HK-2 (cell line): ENCODE data around the gene SLX9.
"Not testable (repeated sequence)": the region's sequence is repeated elsewhere in the genome, so short reads cannot be mapped to it uniquely, and the experiment has no call there.

Source experiments
- DNase-seq: peaks from one replicate; pipeline ENCODE4 v3.0.0-alpha.2; 2018; ENCODE audit not compliant: unreplicated experiment

The SLX9 gene

DNA sequence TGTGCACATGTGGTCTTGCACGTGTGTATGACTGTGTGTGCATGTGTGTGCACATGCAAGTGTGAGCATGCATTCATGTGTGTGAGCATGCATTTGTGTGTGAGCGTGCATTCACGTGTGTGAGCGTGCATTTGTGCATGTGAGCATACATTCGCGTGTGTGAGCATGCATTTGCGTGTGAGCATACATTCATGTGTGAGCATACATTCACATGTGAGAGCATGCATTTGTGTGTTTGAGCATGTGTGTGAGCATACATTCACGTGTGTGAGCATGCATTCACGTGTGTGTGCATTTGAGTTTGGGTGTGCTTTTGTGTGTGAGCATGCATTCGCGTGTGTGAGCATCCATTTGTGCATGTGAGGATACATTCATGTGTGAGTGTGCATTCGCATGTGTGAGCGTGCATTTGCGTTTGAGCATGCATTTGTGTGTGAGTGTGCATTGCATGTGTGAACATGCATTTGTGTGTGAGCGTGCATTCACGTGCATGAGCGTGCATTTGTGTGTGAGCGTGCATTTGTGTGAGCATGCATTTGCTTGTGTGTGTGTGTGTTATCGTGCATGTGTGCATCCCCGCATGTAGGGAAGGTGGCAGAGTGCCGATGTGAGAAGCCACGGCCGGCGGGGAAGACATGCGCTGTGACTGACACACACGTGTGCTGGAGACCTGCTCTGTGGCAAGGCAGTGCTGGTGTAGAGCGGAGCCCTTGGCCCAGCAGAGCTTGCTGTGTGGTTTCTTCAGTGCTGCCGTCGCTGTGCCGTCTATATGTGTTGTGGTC is 37.4 kb upstream of the SLX9 start:
- no peak for DNase-seq

DNA sequence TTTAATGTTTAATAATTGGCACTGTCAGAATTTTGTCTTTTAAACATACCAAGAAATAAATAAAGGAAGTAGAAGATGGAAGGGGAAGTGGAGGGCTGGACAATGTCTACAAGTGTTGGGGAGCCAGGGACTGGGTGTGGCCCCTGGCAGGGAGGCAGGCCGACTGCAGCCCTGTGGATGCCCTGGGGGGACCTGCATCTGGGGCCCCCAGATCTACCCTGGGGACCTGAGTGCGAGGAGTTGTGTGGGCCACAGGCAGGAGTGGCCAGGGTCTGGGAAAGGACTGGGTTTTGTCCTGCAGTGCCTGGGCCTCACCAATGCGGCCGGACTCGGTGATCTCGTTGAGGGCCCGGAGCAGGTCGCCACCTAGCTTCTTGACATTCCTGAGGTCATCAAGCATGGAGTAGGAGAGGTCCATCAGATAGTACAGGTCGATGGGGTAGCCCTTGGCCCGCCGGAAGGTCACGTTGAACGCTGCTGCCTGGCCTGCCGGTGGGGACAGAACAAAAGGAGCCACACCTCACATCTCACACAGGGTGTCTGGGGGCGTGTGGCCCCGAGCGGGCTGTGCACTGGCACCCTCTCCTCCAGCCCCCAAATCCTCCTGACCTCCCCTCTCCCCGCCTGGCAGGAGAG is 36.7 kb upstream of the SLX9 start:
- DNase-seq, result no peak

DNA sequence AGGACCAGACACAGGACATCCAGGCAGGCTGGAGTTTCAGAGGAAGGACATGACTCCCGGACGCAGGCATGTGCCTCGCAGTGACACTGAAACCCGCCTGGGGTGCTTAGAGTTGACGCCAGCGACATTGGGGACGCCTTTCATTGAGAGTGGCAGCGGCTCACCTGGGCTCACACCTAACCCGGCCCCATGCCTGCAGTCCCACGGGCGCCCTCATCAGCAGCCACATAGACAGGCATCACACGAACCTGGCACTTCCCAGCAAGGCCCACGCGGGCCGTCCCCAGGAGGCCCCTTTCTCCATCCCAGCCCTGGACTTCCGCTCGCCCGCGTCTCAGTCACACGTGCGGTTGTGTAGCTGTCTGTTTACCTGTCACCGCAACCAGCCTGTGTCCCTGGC is 36.1 kb upstream of the SLX9 start:
- DNase-seq, result no peak

DNA sequence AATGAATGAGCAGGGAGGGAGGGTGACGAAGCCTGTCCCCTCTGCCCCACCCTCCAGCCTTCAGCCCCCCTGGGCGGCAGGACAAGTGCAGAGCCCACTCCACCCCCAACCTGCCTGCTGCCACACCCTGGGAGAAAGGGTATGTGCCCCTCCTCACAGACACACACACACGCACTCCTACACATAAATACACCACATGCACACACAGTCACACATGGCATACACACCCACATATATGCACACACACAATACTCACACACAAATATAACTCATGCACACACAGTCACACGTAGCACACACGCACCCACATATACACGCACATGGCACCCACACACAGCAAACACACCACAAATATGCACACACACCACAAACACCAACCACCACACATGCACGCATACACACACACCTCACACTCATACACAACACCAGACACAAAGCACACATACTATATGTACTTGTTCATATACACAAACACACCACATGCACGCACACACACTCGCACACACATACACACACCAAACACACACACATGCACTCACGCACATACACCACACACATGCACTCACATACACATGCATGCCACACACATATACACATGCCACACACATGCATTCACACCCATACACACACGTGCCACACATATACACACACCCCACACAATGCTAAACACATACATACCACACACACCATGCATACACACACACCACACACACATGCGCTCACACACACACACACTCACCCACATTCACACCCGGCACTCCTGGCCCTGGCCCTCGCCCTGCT is 35.5 kb upstream of the SLX9 start:
- DNase-seq, result no peak

DNA sequence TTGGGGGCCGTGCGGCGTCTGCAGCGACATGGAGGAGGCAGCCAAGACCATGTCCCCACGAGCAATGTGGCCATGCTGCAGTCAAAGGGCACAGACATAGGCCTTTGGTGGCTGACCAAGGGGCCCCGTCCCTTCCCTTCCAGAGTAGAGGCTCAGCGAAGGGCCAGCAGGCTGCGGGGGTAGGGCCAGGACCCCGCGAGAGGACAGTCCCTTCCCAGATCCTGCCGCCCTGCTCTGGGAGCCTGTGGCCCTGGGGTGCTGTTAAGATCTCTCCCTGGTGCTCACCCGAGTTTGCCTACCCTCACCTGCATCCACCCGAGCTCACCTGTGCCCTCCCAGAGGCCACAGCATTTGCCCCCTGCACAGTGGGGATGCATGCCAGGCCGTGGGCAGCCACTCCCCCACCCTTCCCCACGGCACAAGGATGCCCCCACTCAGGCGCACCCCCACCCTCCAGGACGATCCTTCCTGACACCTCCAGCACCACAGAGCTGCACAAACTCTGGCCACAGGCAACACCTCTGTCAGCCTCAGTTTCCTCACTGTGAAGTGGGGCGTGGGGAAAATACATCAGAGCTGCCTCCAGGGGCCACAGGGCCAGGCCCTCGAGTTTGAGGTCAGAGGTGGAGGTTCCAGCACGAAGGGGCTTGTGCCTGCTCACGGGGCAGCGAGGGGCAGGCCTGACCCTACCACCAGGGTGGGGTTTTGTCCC is 34.7 kb upstream of the SLX9 start:
- DNase-seq, result no peak

DNA sequence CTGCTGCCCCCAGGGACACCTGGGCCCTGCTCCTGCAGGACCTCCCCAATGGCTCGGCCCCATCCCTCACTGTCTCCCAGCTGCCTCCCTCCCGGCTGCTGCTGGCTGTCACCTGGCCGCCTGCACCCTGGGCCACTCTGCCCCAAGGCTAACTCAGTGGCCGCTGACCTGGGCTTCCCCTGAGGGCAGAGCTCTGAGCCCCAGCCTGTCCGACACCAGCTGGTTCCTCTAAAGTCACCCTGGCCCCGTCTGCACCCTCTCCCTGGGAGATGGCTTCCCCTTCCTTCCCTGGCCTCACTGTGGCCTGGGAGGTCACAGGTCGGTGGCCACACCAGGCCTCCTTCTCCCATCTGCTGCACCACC is 34.1 kb upstream of the SLX9 start:
- no peak for DNase-seq

DNA sequence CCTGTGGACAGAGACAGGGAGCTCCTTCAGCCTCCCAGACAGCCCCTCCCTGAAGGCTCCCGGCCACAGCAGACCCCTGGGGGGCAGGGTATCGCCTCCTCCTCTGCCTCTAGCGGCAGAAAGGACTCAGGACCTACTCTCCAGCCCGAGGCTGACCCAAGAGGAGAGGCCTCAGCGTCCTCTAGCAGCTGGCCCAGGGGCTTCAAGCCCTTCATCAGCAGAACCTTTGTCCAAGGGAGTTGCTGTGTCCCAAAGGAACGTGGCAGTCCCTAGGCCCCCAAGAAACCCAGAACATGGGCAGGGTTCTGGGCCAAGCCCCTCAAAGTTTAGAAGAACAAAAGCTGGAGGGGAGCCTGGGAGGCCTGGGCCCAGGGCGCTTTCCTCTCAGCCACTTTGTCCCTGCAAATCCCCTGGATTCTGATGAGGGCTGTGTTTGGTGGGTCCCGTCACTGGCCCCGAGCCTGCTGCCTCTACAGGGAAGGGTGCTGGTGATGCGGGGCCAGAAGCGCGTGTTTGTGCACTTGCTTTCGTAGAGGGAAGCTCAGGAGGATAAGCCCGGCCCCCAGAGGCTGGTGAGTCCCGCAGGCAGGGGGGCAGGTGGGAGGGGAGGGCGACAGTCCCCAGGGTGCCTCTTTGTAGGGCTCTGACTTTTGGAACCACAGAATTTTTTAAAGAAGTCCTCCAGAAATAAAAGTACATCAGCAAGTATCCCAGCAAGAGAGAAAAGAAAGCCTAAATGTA is 32.4 kb upstream of the SLX9 start:
- DNase-seq, result no peak

DNA sequence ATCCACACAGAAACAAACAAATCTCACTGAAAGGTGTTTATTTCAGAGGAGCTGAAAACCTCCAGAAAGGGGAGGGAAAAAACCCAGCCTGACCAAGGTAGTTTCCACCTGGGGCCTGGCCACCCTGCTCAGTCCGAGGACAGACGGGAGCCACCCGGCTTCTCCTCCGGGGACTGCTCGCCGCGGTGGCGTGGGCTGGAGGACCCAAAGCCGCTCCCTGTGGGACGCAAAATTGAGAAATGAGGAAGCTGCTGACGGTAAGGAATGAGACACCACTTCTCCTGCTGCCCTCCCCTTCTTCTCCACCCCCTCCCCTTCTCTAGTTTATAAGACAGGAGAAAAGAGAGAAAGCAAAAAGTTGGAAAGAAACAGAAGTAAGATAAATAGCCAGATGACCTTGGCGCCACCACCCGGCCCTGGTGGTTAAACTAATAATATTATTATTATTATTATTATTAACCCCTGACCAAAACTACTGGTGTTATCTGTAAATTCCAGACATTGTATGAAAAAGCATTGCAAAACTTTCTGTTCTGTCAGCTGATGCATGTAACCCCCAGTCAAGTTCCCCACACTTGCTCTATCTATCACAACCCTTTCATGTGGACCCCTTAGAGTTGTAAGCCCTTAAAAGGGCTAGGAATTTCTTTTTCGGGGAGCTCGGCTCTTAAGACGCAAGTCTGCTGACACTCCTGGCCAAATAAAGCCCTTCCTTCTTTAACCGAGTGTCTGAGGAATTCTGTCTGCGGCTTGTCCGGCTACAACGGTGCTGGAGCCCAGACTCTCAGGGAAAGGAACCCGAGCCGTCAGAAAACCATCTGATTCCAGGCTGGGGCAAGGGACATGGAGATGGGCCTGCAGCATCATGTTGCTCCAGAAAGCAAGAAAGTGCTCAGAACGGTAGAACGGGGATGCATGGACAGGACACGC is 31.6 kb upstream of the SLX9 start:
- no peak for DNase-seq

DNA sequence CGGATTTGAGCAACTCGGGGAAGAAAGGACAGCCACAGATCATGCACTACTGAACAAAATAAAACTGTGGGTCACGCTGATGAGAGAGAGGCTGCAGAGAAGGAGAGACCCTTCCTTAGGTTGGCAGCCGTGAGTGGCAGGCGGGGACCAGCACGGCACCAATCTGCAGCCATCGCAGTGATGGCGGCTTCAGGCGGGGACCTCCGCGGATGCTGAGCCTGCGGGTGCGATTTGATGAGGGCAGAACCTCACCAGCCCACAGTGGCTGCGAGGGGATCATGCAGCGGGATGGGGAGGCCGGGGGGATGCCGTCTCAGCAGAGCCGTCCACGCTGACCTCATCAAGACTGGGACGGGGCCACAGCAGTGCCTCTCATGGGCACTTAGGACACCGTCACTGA is 30.9 kb upstream of the SLX9 start:
- no peak for DNase-seq

DNA sequence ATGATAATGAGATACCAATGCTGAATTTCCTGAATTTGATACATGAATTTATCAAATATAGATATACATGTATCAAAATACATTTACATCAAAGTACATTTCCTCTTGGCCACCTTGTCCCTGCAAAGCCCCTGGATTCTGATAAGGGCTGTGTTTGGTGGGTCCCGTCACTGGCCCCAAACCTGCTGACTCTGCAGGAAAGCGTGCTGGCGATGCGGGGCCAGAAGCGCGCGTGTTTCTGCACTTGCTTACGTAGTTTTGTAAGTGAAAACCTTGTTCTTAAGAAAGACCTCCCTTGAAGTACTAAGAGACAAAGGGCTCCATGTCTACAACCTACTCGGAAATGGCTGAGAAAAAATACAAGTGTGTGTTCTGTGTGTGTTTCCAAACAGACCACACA is 30.1 kb upstream of the SLX9 start:
- no peak for DNase-seq

DNA sequence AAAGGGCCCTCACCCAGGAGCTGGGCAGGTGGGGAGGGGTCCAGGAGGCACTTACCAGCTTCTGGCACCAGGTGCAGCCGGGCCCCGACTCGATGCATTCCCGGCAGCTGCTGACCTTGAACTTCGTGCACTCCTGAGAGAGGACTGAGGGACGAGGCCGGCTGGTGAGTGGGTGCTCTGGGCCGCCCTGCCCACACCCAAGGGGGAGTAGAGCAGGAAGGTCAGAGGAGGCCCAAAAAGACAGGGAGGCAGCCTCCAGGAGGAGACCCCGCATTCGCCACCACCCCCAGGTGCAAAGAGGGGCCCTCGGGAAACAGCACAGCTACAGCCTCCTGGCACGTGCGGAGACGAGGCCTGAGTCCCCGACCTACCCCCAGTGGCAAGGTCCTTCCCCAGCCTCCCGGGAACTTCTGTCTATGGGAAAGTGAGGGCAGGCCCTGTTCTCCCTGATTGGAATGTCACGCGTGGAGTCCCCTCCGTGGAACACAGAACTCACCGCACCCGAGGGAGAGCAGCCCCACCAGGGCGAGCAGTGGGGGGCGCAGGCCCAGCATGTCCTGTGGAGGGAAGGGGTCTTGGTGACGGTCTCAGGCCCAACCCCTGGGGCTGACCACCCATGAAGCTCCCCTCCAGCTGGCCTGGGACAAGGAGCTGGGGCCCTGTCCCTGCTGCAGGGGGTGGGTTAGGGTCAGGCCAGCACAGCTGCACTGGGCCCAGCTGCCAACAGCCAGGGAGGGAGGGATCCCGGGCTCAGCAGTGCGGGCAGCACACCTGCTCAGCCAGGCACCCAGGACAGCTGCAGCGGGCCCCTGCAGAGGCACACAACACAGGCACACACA is 29.4 kb upstream of the SLX9 start:
- no peak for DNase-seq

DNA sequence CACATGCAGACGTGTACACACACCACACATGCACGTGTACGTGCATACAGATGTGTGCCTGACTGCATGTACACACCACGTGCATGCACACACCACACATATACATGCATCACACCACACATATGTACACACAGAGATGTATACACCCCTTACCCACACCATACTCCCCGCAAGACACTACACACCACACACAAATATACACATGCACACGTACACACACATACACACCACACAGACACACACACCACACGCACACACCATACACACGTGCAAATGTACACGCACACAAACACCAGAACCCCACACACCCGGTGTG is 28.8 kb upstream of the SLX9 start:
- DNase-seq, result no peak

DNA sequence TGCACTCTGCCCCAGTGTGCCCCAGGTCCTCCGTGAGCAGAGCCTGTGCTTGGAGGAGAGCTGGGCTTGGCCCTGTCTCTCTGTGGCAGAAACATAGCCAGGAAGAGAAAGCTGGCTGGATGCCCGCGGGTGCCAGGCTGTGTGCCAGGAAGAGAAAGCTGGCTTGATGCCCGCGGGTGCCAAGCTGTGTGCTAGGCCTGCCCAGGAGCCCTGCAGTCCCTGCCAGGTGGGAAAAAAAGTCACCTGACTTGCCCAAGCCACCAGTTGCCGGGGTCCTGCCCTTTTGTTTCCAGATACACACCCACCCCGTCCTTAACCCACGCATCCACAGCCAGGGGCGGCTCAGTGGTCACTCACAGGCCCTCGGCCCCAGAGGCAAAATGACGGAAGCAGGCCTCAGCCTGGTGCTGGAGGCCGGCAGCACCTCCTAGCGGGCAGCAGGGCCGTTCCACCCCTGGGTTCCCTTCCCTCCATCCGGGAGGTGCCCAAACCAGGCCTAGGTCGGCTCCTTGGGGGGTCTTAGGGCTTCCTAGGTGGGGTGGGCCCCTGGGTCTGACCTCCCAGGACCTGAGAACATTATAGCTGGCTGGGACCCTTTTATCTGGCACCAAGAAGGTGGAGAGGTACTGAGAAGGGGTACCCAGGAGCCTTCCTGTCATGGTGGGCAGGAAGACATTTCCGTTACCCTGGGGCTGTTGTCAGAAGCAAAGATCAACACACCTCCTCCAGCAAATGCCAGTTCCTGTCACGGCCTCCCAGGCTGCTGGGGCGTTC is 28.3 kb upstream of the SLX9 start:
- DNase-seq, result peak; percentile 13

DNA sequence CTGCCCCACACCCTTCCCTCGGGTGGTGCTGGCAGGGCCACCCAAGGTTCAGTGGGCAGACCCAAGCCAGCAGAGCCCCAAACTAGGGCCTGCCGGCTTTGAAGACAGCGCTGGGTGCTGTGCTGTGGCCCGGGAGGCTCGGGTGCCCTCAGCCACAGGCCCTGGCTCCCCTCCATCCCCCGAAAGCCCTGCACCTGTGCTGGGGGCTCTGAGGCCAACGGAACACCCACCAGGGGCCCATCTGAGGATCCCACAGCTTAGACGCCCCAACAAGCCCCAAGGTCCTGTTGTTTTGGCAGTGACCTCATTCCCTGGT is 27.7 kb upstream of the SLX9 start:
- DNase-seq, result no peak

DNA sequence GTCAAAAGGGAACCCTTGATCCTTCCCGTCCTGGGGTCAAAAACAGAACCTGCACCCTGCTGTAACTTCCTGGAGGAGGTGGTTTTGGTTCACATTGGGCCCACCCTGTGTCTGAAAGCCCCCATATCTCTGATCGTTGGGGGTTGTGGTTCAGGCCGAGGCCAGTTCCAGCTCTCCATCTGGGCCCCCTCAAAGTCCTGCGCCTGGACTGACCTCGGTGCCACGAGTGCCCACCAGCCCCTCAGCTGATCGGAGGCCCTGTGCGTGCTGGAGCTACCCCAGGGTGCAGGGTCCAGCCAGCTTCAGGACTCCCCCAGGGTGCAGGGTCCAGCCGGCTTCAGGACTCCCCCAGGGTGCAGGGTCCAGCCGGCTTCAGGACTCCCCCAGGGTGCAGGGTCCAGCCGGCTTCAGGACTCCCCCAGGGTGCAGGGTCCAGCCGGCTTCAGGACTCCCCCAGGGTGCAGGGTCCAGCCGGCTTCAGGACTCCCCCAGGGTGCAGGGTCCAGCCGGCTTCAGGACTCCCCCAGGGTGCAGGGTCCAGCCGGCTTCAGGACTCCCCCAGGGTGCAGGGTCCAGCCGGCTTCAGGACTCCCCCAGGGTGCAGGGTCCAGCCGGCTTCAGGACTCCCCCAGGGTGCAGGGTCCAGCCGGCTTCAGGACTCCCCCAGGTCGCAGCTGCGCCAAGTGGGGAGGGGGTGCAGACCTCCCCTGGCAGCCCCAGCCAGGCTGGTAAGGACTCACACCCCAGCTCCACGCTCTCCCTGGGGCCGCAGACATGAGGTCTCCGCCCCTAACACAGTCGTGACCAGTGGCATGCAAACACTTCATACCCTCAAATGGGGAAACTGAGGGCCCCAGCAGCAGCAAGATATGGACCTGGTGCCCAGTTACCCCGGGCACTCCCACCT is 27.1 kb upstream of the SLX9 start:
- not testable (repeated sequence) for DNase-seq

DNA sequence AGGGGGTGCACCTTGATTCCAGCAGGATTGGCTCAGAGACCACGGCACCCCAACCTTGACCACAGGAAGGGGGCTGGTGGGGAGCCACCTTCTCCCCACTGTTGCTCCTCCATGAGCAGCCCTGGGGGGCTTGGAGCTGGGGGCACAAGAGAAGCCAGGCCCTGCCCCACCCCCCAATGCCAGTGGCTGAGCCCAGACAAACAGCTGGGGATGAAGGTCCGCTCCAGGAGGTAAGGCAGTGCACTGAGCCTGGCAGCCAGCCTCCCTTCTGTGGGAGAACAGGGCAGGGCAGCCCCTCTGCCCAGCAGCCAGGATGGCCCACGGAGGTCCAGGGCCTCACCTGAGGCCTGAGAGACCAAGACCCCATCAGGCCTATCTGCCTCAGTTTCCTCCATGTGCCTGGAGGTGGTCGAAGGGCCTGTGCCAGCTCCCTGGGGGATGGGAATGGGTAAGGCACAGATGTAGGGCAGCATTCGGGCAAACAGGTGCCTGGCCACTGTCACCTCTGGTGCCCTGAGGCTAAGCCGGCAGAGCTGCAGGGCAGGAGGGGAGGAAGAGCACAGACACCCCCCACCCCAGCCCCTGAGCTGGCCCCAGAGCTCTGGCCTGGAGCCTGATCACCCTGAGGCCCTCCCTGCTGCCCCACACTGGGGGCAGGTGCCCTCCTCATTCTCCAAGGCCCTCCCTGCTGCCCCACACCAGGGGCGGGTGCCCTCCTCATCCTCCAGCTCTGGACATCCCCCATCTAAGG is 26.2 kb upstream of the SLX9 start:
- DNase-seq, result no peak

DNA sequence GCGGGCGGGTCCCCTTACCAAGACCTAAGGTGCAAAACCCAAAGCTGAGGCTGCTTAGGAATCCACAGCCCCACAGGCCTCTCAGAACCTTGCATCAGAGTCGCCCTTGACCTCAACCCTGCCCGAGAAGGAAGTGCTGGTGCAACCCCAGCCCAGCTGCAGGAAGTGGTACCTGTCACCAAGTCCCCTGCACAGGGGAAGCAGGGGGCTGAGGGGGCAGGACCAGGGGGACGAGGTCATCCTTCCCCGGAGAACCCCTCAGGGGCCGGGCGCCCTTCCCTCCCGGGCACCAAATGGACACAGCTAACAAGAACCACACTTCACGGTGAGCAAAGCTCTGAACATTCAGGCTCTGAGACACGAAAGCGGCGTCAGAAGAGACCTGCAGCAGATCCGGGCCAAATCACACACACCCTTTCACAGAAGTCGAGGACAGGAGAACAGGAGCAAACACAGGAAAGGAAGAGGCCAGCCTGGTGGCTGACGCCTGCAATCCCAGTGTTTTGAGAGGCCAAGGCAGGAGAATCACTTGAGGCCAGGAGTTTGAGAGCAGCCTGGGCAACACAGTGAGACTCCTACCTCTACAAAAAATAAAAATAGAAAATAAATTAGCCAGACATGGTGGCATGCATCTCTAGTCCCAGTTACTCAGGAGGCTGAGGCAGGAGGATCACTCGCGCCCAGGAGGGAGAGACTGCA is 25.5 kb upstream of the SLX9 start:
- DNase-seq, result no peak
